ENCODE measurements around the gene KCTD1. TPM values are rescaled to one million over a fixed set of nuclear protein-coding genes. Genes with fewer than 3 reads are reported as not detected.

The KCTD1 gene
- total and polyA plus RNA-seq, 2 of the 8 experiments (the other 6 are each of a cell fraction or from before 2014, with no cell fraction given), result 7.7 to 14.0 TPM

DNA sequence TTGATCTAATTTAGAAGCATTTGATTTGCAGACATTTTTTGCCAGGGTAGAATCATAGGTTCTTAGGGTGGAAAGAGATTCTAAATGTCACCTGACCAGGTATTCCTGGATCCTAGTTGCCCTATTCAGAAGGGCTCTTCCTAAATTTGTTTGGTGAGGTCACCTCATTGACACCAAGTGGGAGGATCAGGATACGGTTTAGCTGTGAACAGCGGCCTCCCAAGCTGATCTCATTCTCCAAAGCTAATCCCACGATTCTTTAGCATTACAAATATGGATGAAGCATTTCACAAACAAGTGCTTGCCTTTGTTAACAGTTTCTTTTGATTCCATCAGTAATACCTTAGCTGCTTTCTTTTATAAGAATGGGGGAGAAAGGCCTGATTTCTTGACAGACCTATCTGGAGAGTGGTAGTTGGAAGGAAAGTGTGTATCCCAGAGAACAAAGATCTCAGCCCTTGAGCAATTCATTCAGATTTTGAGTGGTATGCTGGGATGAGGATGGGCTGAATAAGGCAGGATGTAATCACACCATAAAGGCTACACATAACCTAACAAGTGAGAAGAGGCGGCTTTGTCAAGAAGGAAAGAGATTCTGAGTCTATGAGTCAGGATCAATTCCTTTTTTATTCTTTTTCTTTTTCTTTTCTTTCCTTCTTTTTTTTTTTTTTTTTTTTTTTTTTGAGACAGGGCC is 16.6 kb downstream of the KCTD1 start (continued):
- TF ChIP-seq KDM5A (IDR thresholded peaks at IDR 0.05; ENCODE audit: low read length) (no peak), SUZ12 (IDR thresholded peaks at IDR 0.05; ENCODE audit: low read length) (no peak), YY1 (IDR thresholded peaks at IDR 0.05; ENCODE audit: low read depth, low read length) (no peak), GTF2F1 (IDR thresholded peaks at IDR 0.05; ENCODE audit: borderline replicate concordance, low read depth, low read length) (no peak), TCF12 (IDR thresholded peaks at IDR 0.05; ENCODE audit: low read depth, low read length) (no peak), CEBPB (IDR thresholded peaks at IDR 0.05; ENCODE audit: low read depth, low read length) (no peak), KDM4A (IDR thresholded peaks at IDR 0.05; ENCODE audit: low read depth, low read length, severe bottlenecking) (no peak)
- TF ChIP-seq, protein P1, sequence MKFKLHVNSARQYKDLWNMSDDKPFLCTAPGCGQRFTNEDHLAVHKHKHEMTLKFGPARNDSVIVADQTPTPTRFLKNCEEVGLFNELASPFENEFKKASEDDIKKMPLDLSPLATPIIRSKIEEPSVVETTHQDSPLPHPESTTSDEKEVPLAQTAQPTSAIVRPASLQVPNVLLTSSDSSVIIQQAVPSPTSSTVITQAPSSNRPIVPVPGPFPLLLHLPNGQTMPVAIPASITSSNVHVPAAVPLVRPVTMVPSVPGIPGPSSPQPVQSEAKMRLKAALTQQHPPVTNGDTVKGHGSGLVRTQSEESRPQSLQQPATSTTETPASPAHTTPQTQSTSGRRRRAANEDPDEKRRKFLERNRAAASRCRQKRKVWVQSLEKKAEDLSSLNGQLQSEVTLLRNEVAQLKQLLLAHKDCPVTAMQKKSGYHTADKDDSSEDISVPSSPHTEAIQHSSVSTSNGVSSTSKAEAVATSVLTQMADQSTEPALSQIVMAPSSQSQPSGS (IDR thresholded peaks at IDR 0.05; ENCODE audit: low read length), result no peak

Measured in H1 (cell line).